GM18861 (cell line): Measurements from ENCODE around the gene LMAN2L.
A peak's percentile ranks its signal among the peaks of the same experiment; 100 is the strongest.

Experiments used
- ATAC-seq: cut with Tn5 transposase; IDR thresholded peaks from one replicate; pipeline ENCODE4 v1.9.1; 2021; ENCODE audit not compliant: unreplicated experiment

Gene LMAN2L

GRCh38 chr2:96739633-96740428, at the start of gene LMAN2L:
Gene LMAN2L (minus strand): TSS chr2:96740064. CDS start chr2:96740040, 24 bp downstream.
- ATAC-seq = peak; percentile 96

GRCh38 chr2:96789245-96789617, 49.4 kb upstream of the LMAN2L start:
- ATAC-seq = no peak

GRCh38 chr2:96788442-96789244, 48.8 kb upstream of the LMAN2L start:
- no peak for ATAC-seq

- no peak for ATAC-seq
Measured at GRCh38 chr2:96787411-96787810, 47.5 kb upstream of the LMAN2L start.

- ATAC-seq = no peak
Measured at GRCh38 chr2:96783388-96783787, 43.5 kb upstream of the LMAN2L start.

- no peak for ATAC-seq
Measured at GRCh38 chr2:96775160-96775559, 35.3 kb upstream of the LMAN2L start.

- ATAC-seq = no peak
Measured at GRCh38 chr2:96773922-96774321, 34.1 kb upstream of the LMAN2L start.

GRCh38 chr2:96772903-96773671, 33.2 kb upstream of the LMAN2L start:
- no peak for ATAC-seq

- ATAC-seq = no peak
Measured at GRCh38 chr2:96771796-96772618, 32.1 kb upstream of the LMAN2L start.

GRCh38 chr2:96770442-96771202, 30.8 kb upstream of the LMAN2L start:
- no peak for ATAC-seq

- ATAC-seq = no peak
Measured at GRCh38 chr2:96769814-96770213, 29.9 kb upstream of the LMAN2L start.

GRCh38 chr2:96768083-96768561, 28.3 kb upstream of the LMAN2L start:
- no peak for ATAC-seq

- no peak for ATAC-seq
Measured at GRCh38 chr2:96767135-96767871, 27.4 kb upstream of the LMAN2L start.

GRCh38 chr2:96764253-96764637, 24.4 kb upstream of the LMAN2L start:
- no peak for ATAC-seq

- no peak for ATAC-seq
Measured at GRCh38 chr2:96763511-96764252, 23.8 kb upstream of the LMAN2L start.

- ATAC-seq = no peak
Measured at GRCh38 chr2:96762529-96763311, 22.9 kb upstream of the LMAN2L start.

- ATAC-seq = no peak
Measured at GRCh38 chr2:96760986-96761832, 21.3 kb upstream of the LMAN2L start.
